GM12892 (cell line): ENCODE results near the gene AGRN.

Source experiments
- POLR2A ChIP-seq: IDR thresholded peaks from 2 replicates; pipeline ENCODE4 v1.6.1; 2011; ENCODE audit warnings: low read depth, low read length, control low read depth
- POLR2AphosphoS5 ChIP-seq: IDR thresholded peaks from 2 replicates; pipeline ENCODE4 v1.6.1; 2011; ENCODE audit warnings: low read depth, low read length, control low read depth
- TAF1 ChIP-seq: IDR thresholded peaks from 2 replicates; pipeline ENCODE4 v1.6.1; 2011; ENCODE audit warnings: low read depth, mild to moderate bottlenecking, control low read depth, low read length, borderline replicate concordance

DNA sequence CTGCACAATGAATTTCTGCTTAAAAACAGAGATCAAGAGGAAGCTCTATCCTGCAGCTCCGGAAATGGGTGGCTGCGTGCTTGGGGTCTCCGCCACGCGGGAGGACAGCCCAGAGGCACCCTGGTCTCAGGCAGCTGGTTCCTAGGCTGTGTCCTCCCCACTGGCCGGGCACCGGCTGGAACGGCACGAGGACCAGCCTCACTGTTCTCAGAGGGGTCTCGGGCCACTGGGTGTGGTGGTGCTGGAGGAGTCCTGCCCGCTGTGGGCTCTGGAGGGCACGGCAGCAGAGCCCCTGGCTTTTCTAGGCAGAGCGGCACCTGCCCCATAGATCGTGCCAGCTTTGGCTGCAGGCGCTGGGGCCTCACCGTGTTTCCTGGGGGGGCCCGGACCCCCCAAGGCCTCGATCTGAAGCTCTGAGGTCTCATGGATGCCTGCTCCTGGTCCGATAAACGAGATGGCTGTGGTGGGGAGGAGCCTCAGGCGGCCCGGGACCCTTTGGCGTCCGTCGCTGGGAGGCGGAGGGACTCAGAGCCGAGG lies 62.4 kb downstream of the AGRN start:
- TF ChIP-seq TAF1 (no peak), POLR2A (no peak), POLR2AphosphoS5 (no peak)
